Uterus (tissue), 2 donors: ENCODE measurements around the gene ADRA2C.

Experiments used
- CTCF ChIP-seq, 4 experiments: fragments of 200-600 bp in 2 of 4; fragments of 450-650 bp in 2 of 4; sonication (generic) in 2 of 4; IDR thresholded peaks; one replicate each; pipeline ENCODE4 v1.5.1; 2016 to 2019; ENCODE audit warnings: antibody characterized with exemption in 4 of 4, mild to moderate bottlenecking in 2 of 4, moderate library complexity in 1 of 4
- POLR2A ChIP-seq, 2 donors: fragments of 450-650 bp; IDR thresholded peaks; one replicate each; pipeline ENCODE4 v1.6.1; 2016; ENCODE audit warnings: antibody characterized with exemption in 2 of 2, mild to moderate bottlenecking in 1 of 2, moderate library complexity in 1 of 2

DNA sequence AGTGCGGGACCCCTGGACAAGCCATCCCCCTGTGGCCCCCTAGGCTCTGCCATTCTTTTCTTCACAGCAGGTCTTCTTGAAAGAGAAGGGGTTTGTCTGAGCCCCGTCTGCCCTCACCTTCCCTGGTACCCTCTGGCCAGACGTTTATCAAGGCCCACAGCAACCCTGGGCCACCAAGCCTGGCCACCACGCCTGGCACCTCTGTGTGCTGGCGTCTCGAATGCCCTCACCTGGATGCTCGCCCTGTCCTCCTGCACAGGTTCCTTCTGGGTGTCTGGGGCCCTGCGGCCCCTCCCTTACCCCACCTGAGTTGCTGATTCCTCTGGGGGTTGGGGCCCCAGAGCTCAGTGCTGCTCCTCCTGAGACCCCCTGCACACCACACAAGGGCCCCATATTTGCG, 25.1 kb downstream of the ADRA2C start:
- TF ChIP-seq CTCF (IDR thresholded peaks at IDR 0.05): no peak
- no peak for TF ChIP-seq POLR2A (IDR thresholded peaks at IDR 0.05)
